RPMI8226 (cell line): ENCODE measurements around the gene PSMD8.
"Not testable (repeated sequence)": the region's sequence is repeated elsewhere in the genome, so short reads cannot be mapped to it uniquely, and the experiment has no call there.

ENCODE experiments used
- DNase-seq: peaks from one replicate; pipeline ENCODE4 v3.0.0-alpha.2; 2015

The PSMD8 gene

DNA sequence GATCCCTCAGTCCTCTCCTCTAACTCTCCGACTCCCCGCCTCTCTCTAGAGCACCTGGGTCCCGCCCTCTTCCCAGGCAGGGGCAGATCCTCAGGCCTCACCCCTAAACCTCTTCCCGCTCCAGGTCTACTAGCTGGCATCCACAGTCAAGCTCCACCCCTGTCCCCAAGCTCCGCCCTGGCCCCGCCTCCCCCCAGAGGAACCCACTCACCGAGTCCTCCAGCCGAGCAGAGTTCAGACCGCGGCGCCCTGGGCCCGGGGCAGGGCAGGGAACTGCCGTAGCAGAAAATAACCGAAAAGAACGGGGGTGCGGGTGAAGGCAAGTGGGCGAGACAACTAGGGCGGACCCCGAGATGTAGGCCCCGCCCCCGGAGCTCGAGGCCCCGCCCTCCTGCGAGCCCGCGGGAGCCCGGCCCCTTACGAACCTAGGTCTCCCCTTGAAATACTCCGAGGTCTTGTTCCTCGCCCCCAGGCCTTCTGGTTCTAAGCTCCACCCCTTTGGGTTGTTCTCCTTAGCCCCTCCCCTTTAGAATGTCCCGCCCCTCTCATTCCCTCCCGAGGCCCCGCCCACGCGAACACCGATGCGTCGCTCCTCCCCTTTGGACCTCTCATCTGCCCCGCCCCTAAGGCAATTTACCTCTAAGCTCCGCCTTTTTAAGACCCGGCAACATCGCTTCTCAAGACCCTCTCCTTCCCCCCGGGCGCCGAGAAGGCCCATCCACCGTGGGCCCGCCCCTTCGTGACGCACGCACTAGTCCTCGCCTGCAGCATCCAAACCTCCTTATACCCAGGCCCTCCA, 13.4 kb downstream of the PSMD8 start, which contains the start of gene GGN:
GGN (minus strand) TSS at position 485 of the 799 bp plus-strand sequence. CDS start 773 bp downstream, outside the sequence.
- peak; percentile 68 for DNase-seq

DNA sequence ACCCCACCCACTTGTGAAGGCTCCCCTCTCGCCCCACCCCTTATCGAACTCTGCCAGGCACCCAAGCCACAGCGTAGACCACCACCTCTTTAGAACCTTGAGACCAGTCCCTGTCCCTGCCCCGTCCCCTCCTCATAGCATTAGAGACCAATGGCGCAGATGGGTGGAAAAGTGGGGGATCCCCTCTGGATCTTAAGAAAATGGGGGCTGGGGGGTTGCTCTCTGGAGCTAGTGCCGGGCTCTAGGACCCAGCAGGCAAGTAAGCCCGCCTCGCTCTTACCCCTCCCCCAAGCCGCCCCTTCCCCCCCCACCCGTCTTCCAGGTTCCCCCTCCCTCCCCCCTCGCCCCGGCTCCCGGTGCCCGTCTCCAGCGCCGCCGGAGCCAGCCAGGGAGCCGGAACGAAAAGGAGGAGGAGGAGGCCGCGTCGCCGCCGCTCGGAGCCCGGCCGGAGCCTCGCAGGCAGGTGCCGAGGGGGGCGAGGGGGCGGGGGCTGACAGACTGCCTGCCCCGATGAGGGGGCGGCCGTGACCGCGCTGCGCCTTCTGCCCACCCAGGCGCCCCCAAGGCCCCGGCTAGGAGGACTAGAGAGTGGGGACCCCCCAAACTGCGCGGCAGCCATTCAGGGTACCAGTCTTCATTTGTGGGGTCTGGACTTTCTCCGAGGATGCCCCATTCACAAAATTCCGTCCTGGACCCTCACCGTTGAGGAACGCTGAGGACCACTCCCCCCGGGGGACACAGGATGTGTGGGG, 14.2 kb downstream of the PSMD8 start, which contains the start of gene SPRED3:
SPRED3 (plus strand) TSS at position 349 of the 752 bp plus-strand sequence. CDS start 1,606 bp downstream, outside the sequence.
- no peak for DNase-seq

DNA sequence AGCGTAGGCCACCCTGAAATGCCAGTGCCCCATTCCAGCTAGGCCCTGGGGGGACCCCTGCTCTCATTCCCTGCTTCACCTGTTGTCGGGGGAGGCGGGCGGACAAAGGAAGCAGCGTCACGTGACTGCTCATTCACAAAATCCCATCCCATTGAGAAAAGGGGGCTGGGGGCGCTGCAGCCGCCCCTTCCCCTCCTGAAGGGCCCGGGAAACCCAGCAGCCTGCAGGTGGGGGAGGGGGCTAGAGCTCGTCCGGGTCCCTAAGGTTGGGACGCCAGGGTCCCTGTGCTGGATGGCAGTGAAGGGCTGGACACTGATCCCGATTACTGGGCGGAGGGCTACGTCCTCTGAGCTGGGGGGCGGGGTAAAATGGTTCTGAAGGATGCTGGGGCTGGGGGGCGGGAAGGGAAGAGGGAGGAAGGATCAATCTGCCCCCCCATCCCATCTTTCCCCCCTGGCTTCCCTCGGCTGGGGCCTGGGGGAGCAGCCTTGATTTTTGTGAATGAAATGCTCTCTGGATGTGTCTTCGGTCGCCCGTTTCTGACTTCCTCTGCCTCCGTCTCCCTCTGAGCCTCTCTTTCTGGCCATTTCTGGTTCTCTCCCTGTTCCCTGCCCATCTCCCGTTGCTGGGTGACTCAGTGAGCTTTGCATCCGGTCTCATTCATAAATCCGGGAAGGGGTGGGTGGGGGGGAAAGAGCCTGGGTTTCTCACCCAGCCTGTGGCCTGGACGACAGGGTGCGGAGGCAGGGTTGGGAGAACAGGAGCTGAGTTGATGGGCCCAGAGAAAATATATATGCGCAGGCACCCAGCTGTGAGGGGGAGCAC, 14.9 kb downstream of the PSMD8 start:
- DNase-seq, result no peak

DNA sequence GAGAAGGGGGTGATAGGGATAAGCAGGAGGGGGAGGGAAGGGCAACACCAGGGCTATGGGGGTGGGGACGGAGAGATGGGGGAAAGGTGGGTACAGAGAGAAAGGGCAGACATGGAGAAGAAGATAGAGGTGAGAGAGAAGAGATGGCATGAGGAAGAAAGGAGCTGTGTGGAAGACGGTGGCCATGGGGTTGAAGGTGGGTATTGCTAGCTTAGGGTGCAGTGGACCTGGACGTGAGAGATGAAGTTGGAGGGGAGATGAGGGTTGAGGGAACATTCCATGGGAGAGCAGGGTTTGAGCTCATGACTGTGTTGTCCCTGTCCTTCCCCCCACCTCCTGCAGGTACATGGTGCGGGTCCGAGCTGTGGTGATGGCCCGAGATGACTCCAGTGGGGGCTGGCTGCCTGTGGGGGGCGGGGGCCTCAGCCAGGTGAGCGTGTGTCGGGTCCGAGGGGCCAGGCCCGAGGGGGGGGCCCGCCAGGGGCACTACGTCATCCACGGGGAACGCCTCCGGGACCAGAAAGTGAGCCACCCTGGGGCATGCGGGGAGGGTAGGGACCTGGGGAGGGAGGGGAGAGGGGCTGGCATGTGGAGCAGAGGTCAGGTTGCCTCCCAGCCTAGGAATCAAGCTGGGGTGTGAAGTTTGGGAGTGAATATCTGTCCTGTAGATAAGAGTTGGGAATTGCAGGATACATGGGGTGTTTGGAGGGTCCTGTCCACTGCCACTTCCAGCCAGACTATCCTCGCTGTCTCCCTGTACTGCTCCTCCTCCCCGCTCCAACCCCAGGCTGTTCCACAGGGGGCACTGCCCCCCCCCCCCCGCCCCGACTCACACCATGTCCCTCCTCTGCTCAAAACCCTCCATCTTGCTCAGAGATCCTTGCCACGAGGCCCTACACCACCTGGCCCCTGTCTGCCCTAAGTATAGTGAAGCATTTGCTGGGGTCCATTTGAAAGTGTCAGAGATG, 15.9 kb downstream of the PSMD8 start:
- DNase-seq, result no peak

DNA sequence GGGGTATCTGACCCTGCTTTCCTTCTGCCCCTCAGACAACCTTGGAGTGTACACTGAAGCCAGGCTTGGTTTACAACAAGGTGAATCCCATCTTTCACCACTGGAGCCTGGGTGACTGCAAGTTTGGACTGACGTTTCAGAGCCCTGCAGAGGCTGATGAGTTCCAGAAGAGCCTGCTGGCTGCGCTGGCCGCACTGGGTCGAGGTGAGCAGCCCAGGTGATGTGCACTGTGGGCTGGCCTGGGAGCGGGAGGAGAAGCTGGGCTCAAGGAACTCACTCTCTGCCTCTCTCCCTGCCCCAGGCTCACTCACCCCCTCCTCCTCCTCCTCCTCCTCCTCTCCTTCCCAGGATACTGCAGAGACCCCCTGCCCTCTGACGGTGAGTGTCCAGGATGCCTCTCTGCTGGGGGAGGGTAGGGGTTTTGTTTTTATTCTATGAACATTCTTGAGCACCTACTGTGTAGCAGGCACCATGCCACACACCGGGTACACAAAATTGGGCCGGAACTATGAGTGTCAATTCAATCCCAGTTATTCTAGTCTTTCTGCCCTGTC, 17.6 kb downstream of the PSMD8 start:
- no peak for DNase-seq

DNA sequence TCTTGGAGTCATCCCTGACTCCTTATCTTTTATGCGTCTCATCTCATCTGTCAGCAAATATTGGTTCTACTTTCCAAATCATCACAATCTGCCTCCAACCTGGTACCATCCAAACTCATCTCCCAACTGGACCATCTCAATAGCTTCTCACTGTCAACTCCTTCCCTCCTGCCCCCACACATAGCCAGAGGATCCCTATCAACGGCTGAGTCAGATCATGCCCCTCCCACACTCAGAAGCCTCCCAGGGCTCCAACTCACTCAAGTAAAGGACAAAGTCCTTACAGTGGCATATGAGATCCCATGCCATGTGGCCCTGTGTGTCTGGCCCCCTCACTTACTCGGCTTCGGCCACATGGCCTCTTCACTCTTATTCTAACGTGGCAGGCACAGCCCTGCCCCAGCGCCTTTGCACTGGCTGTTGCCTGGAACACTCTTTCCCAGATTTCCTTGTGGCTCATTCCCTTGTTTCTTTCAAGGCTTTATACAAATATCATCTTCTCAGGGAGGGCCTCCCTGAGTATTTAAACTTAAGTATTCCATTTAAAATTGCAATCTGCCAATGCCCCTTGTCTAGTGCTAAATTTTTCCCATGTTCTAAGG, 18.4 kb downstream of the PSMD8 start:
- DNase-seq, result no peak

DNA sequence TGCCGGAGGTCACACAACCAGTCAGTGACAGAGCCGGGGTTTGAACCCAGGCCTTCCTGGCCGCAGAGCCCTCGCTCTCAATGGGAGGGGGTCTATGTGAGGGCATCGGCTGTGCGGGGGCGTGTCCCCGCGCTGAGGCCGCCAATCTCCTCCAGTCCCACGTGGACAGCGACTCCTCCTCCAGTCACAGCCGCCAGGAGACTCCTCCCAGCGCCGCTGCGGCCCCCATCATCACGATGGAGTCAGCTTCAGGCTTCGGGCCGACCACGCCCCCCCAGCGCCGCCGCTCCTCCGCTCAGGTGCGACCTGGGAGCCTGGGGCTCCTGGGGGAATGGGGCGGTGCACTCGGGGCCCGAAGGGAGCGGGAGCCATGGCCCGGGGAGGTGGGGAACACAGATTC, 20.1 kb downstream of the PSMD8 start:
- peak; percentile 17 for DNase-seq

DNA sequence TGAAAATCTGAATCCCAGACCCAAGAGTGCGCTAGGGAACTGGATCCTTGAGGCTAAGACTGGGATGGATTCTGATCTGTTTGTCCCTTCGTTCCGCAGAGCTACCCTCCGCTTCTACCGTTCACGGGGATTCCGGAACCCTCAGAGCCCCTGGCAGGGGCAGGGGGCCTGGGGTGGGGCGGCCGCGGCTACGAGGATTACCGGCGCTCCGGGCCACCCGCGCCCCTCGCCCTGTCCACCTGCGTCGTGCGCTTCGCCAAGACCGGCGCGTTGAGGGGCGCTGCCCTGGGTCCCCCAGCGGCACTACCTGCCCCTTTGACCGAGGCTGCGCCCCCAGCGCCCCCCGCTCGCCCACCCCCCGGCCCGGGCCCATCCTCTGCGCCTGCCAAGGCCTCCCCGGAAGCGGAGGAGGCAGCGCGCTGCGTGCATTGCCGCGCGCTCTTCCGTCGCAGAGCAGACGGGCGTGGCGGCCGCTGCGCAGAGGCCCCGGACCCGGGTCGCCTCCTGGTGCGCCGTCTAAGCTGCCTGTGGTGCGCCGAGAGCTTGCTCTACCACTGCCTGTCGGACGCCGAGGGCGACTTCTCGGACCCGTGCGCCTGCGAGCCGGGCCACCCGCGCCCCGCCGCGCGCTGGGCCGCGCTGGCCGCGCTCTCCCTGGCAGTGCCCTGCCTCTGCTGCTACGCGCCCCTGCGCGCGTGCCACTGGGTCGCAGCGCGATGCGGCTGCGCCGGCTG, 21.2 kb downstream of the PSMD8 start:
- no peak for DNase-seq

DNA sequence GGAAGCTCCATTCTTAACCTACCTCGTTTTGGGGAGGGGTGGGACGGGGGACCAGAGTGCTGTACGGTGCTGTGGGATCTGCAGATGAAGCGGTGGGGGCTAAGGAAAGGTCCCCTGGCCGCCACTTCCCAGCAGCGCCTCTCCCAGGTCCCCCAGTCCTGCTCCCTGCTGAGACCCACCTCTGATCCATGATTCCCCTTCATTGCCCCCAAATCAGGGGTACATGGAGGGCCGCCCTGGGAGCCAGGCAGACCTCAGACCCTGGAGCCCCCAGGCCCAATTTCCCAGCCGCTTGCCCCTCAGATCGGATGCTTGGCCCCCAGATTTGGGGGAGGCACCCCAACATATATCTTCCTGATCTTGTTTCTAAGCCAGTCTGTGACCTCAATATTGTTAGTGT, 24.7 kb downstream of the PSMD8 start:
- no peak for DNase-seq

DNA sequence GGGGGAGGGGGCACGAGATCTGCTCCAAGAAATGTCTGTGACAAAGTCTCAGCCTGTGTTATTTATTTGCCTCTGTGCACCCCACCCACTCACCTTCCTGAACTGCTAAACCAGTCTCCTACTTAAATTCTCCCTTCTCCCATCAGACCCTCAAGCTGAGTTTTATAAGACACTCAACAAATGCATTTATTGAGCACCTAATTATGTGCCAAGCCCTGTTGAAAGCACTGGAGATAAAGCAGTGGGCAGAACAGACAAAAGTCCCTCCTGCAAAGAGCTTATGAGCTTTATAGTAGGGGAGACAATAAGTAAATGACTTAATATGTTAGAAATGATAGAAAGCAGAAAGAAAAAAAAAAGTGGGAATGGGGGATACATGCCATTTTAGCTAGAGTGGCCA, 25.2 kb downstream of the PSMD8 start:
- no peak for DNase-seq

DNA sequence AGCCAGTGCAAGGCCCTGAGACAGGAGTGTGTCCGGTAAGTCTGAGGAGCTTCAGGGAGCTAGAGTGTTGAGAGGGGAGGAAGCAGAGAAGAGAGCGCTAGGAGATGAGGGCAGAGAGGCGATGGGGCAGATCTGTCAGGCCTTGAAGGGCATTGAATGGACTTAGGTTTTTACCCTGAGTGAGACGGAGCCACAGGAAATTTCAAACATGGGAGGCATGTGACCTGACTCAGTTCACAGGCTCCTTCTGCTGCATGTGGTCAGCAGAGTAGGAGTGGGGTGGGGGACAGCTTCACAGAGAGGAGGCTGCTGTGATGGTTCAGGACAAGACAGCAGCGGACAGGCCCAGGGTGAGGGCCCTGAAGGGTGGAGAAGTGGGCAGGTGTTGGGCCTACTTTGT, 26.0 kb downstream of the PSMD8 start:
- DNase-seq, result no peak

DNA sequence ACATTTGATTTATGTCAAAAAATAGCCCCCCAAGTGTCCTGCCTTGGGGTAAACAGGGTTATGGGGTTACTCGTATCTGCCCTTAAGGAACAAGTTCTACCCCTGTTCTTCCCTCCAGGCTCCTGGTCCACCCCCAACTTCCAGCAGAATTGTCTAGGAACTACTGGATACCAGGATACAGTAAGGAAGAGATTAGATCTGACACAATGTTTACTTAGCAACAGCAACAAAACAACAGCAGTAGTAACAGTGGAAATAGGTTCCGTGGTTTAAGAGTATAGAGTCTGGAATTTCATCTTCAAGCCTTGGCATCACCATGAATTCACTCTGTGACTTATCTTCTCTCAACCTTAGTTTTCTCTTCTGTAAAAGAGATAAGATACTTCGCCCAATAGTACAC, 26.8 kb downstream of the PSMD8 start:
- DNase-seq, result no peak

DNA sequence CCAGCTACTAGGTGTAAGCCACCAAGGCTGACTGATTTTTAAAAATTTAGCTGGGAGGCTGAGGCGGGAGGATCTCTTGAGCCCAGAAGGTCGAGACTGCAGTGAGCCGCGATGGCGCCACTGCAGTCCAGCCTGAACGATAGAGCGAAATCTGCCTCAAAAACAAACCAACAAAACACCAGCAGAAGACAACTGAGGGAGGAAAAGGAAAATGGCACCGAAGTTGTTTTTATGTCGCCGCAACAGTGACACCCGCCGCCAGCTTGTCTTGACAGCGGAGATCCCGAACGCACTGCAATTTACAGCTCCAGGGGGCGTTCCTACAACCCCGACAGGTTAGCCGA, 28.2 kb downstream of the PSMD8 start:
- DNase-seq, result no peak

DNA sequence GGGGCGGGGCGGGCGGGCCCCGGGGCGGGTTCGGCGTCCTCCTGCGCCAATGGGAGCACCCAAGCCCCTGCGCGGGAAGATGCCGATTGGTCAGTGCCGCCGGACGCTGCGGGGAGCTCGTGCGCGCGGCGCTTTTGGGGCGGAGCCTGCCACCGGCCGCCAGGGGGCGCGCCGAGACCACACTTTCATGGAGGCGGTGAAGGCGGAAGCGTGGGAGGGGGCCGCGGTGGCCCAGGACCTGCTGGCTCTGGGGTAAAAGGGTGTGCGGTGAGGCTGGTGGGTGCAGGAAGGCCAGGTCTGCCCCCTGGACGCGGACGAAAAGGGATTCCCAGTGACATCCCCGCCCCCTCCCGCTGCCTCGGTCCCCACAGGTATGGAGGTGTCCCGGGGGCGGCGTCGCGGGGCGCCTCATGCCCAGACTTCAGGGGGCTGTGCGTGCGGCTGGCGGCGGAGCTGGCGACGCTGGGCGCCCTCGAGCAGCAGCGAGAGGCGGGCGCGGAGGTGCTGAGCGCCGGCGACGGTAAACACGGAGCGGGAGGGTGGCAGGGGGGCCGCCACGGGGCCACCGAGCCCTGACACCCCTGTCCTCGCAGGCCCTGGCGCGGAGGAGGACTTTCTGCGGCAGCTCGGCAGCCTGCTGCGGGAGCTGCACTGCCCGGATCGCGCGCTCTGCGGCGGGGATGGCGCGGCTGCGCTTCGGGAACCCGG, 28.8 kb downstream of the PSMD8 start, which contains the start of gene FAM98C:
FAM98C (plus strand) TSS at position 127 of the 708 bp plus-strand sequence; CDS start at position 188, 61 bp downstream.
- peak; percentile 96 for DNase-seq

DNA sequence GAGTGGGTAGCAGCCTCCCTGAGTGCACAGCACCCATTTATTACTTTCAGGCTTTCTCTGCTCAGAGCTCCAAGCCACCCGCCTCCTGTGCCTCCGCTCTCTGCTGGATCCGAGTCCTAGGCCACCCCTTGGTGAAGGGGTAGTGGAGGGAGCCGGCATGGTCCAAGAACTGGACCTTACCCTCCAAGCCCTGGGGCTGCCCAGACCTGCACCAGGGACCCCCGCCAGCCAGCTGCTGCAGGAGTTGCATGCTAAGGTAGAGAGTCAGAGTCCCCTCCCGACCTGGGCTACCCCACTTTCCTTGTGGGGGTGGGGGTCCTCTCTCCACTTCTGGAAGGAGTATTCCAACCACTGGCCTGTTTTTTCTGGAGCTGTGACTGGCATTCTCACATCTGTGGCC, 30.5 kb downstream of the PSMD8 start:
- no peak for DNase-seq

DNA sequence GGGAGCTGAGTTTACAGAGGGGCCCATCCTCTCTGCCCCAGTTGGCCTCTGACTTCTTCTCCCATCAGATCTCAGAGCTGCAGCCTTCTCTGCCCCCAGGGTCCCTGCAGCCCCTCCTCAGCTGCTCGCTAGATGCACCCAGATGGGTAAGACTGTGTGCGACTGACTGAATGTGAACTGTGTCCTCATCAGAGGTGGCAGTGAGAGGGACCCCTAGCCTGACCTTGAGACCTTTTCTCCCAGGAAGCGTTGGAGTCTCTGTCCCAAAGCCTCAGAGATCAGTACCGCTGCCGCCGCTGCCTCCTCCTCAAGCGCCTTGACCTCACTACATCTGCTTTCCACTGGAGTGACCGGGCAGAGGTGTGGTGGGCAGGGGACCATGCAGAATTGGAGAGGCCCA, 30.9 kb downstream of the PSMD8 start:
- DNase-seq, result no peak

DNA sequence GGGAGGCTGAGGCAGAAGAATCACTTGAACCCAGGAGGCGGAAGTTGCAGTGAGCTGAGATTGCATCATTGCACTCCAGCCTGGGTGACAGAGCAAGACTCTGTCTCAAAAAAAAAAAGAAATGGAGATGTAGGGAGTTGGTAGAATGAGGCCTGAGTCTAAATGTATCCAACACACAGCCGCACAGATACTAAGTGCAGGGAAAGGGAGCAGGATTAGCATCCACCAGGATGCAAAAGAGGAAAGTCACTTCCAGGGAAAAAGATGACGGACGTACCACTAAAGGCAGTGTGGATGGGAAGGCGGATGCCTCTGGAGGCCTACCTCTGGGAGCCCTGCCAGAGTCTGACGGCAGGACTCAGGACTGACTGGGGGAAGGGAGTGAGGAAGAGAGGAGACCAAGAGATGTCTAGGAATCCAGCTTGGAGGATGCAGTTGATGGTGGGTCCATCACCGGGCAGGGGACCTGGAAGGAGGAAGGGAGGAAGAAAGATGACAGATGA, 35.3 kb downstream of the PSMD8 start:
- no peak for DNase-seq

DNA sequence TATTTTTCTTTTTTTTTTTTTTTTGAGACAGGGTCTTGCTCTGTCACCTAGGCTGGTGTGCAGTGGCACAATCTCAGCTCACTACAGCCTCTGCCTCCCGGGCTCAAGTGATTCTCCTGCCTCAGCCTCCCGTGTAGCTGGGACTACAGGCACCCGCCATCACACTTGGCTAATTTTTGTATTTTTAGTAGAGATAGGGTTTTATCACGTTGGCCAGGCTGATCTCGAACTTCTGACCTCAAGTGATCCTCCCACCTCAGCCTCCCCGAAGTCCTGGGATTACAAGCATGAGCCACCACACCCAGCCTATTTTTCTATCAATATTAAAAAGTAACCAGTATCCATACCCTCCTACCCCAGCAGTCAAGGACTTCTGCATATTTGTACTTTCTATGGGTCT, 36.0 kb downstream of the PSMD8 start:
- DNase-seq, result not testable (repeated sequence)

DNA sequence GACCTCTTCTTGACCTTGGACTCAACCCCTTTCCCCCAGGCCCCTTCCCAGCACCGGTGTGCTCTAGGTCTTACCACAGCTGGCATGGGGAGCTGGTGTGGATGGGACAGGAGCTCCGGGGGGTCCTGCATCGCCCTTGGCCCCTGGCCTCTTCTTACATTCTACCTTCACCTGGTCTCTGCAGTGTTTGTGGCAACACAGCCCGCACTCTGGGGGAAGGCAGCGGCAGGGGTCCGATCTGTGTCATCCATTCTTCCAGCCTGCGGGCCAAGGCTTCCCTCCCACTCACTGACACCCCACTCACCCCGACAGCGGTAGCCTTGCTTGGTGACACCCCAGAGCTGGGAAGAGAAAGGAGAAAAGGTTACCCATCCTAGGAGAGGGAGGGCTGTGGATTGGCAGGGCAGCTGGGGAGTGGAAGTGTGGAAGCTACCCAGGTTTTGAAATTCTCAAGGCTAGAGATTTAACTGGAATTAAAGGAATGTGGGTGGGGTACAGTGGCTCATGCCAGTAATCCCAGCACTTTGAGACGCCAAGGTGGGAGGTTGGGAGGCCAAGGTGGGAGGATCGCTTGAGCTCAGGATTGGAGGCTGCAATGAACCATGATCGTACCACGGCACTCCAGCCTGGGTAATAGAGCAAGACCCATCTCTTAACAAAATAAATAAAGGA, 36.8 kb downstream of the PSMD8 start:
- DNase-seq, result no peak
